GM19025 (cell line): ENCODE measurements around the gene MZF1.
A peak's percentile ranks its signal among the peaks of the same experiment; 100 is the strongest.

Experiments
- ATAC-seq: cut with Tn5 transposase; IDR thresholded peaks from one replicate; pipeline ENCODE4 v1.9.1; 2021; ENCODE audit warnings: mild to moderate bottlenecking, low read depth, moderate library complexity; ENCODE audit not compliant: unreplicated experiment

MZF1 gene

GRCh38 chr19:58570770-58571574 lies 2.2 kb downstream of the MZF1 start:
- ATAC-seq = no peak

GRCh38 chr19:58569943-58570670 lies 3.0 kb downstream of the MZF1 start:
- no peak for ATAC-seq

- ATAC-seq = no peak
Measured at GRCh38 chr19:58569191-58569942, 3.8 kb downstream of the MZF1 start.

- ATAC-seq = no peak
Measured at GRCh38 chr19:58568453-58569130, 4.5 kb downstream of the MZF1 start.

DNA sequence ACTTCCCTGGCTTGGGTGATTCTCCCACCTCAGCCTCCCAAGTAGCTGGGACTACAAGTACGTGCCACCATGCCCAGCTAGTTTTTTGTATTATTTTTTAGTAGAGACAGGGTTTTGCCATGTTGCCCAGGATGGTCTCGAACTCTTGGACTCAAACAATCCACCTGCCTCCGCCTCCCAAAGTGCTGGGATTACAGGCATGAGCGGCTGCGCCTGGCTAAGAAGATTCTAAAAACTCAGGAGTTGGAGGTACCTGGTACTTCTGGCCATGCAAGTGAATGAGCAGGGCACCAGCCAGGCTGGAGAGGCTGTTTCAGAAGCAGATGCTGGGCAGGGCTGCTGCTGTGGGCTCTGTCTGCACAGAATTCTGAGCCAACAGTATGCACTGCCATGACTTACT lies 6.1 kb downstream of the MZF1 start:
- no peak for ATAC-seq

DNA sequence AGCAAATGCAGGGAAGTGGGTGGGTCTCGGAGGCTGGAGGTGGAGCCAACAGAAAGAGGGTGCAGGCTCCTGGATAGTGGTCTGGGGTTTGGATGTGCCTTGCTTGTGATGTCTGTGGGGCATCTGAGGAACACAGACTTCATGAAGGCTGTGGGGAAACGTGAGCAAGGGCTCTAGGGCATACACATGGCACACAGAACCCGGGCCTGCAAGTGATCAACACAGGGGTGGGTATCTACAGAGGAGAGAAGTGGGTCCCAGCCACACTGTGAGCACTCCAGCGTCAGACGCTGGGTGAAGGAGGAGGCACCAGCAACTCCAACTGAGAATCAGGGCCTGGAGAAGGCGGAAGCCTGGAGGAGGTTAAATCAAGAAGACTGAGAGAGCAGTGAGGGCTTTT lies 9.3 kb downstream of the MZF1 start:
- ATAC-seq = no peak

GRCh38 chr19:58563034-58563573 lies 10.0 kb downstream of the MZF1 start:
- no peak for ATAC-seq

DNA sequence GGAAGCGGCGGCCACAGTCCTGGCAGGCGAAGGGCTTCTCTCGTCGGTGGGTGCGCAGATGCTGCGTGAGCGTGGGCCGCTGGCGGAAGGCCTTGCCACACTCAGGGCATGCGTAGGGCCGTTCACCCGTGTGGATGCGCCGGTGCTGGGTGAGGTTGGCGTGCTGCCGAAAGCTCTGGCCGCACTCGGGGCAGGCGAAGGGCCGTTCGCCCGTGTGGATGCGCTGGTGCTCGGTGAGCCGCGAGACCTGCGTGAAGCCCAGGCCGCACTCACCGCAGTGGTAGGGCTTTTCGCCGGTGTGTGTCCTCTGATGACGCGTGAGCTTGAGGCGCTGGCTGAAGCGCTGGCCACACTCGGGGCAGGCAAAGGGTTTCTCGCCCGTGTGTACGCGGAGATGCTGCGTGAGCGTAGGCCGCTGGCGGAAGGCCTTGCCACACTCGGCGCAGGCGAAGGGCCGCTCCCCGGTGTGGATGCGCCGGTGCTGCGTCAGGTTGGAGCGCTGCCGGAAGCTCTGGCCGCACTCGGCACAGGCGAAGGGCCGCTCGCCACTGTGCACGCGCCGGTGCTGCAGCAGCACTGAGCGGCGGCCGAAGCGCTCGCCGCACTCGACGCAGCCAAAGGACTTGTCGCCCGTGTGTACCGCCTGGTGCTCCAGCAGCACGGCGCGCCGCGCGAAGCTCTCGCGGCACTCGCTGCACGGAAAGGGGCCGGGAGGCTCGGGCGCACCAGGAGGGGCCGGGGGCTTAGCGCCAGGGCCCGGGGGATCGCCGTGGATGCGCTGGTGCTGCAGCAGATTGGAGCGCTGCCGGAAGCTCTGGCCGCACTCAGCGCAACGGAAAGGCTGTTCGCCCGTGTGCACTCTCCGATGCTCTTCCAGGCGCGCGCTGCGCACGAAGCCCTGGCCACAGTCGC lies 10.8 kb downstream of the MZF1 start:
- no peak for ATAC-seq

DNA sequence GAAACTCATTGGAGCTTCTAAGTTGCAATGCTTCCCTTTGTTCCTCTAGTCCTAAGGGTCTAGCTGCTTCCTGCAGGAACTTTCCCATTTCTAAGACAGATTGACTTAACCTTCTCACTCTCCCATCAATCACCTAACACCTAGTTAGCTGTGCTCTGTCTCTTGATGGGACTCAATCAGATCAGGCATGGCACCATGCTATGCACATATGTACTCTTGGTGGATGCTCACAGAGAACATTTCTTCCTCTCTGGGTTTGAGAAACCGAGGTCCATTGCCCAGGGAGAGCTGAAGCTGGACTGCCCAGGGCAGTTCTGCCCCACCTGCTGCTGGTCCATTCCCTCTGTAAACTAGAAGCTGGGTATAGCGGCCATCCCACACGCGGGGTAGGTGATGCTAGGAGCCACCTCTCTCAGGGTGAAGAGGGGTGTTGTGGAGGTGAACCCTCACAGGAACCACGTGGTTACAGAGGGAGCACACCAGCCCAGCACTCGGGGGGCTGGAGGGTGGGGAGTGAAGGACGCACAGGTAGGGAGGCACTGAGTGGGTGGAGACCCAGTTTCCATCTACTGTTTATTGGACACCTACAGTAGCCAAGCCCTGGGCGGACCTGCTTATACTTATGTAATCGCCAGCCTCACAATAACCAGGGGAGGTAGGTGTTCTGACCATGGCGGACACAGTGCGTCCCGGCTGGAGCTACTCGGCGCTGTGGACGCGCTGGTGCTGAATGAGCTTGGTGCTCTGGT lies 11.6 kb downstream of the MZF1 start:
- no peak for ATAC-seq

DNA sequence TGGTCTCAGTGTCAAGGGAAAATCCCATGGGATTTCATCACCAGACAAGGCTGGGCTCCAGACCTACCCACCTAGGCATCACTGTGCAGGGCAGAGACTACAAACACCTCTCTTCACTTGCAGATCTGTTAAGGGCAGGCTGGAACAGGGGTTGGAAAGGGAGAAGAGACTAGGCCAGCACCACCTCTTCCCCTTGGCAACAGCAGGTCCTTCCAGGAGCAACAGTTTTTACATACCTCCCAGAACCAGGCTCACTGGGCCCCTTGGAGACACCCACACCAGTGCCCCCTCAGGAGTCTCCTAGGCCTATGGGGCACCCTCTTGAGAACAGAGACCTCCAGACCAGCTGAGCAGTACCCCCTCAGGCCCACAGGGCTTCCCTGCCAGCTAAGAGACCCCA lies 12.2 kb downstream of the MZF1 start:
- no peak for ATAC-seq

DNA sequence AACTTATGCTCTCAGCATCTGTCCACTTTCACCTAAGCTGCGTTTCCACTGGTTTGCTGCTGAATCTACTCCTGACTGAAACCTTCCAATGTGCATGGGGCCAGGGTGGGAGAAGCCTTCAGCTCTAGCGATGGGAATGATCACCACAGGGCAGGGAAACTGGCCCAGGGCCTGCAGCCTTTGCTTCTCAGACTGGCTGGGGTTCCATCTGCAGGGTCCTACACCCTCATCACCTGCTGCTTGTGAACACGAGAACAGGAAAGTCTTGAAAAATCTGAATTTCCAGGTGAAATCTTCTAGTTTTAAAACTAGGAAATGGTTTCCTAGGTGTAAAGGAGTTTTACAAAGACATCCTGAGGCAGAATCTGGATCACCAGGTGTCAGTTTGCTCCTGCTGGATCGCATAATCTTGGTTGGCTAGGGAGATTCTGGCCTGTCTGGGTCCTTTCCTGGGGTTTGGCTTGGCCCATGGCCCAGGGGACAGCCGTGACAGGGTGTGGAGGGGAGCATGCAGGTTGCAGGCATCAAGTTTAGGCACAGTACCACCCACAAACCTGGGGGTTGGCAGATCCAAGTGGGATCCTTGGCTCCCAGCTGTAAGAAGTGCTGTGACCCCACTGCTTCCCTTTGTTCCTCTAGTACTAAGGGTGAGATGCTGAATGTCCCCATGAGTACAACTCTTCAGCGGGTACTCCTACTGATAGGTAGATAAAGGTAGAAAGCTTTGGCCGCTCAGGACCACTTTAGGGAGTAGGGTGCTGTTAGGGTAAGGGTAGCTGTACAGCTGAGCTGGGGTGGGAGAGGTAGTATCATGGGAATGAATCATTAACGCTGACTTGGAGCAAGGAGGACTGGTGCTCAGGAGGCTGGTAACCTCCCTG lies 12.9 kb downstream of the MZF1 start:
- no peak for ATAC-seq

DNA sequence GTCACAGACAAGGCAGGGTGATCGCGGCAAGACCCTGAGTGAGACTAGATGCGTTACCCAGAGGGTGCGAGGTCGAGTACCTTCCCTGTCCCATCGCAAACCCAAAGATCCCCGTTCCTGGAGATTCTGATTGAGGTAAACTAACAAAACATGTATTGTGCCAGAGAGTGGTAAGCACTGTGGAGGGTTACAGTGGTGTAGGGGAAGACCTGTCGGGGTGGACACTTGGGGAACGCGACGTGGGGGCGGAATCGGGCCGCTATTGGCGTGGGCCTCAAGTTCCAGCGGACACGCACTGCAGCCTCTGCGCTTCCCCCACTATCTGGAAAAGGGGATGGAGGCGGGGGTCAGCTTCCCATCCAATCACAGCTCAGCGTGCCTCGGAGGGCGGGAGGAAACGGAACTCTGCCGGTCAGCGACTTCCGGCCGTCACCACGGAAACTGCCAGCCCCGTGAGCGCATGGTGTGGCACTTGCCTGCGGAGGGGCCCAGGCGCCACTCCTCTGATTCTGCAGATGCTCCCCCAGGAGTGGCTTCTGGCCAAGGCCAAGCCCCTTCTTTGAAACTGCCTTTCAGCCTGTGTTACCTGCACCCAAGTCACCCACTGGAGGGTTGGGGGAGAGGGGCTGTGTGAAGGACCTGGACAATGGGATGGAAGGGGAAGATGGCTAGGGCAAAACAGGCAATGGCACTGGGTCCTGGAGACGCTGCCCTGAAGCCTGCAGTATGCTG lies 13.7 kb downstream of the MZF1 start:
- no peak for ATAC-seq

GRCh38 chr19:58558623-58559274 lies 14.4 kb downstream of the MZF1 start:
- peak; percentile 47 for ATAC-seq

GRCh38 chr19:58558066-58558622 lies 15.0 kb downstream of the MZF1 start, which contains the start of gene UBE2M:
Gene UBE2M (minus strand): TSS chr19:58558611. CDS start chr19:58558381, 230 bp downstream.
- ATAC-seq = peak; percentile 2

DNA sequence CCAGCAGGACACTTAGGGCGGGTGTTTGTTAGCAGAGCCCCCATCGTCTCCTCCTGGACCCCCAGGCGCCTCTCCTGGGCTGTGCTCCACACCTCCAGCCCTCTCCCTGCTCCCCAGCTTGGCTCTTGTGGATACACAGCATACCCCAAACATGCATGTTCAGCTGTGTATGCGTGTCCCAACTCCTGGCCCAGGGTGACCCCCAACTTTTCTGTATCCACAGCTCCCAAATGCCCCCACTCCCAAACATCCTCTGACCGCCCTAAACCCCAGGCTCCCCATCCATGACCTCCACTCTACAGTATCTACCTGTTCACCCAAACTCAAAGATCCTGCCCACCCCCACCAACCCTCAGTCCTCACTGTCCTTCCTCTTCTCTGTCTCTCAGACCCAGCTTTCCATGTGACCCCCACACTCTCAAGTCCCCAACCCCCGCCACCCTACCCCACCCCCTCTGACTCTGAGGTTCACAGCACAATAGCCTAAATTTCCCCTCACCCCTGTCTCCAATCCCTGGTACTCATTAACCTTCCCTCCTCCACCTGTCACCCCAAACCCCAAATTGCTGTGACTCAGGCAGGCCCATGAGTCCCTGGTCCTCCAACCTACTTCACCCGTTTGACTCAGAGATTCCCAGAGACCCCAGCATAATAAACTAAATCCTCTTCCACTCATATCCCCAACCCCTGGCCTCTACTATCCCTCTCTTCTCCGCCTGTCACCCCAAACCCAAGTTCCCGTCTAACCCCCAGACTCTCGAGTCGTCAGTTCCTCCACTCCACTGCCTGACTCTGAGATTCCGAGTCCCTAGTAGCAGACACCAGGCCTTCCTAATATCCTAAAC lies 15.7 kb downstream of the MZF1 start:
- no peak for ATAC-seq
